ENCODE measurements around the gene KRTAP10-10. TPM values are rescaled to one million over a fixed set of nuclear protein-coding genes. Genes with fewer than 3 reads are reported as not detected.
"Not testable (repeated sequence)": the region's sequence is repeated elsewhere in the genome, so short reads cannot be mapped to it uniquely, and the experiment has no call there.

Gene KRTAP10-10
- total RNA-seq, 2 experiments from 2014 or later = not detected

- H3K27ac Mint-ChIP-seq = peak overlapping the region; percentile 92
- peak overlapping the region; percentile 30 for H3K4me3 Mint-ChIP-seq
- POLR2A ChIA-PET = interaction anchor here (1.0 kb wide), 1 partner anchor 39 kb away, joined by 4 read pairs; the partner anchor contains the start of gene KRTAP12-3
- H3K4me1 Mint-ChIP-seq (ENCODE audit: low read depth) = peaks cover 38% of the 10 kb centered on the region
- peaks cover 26% of the 10 kb centered on the region for H3K9me3 Mint-ChIP-seq
- H3K27me3 Mint-ChIP-seq = no peaks in the 10 kb centered on the region
- intact Hi-C loops (cut with micrococcal nuclease) = no loop called here
- H3K36me3 Mint-ChIP-seq = peaks cover 25% of the 10 kb centered on the region
- CTCF ChIA-PET = interaction anchor here (1.0 to 1.6 kb wide), 2 partner anchors 37 to 175 kb away, joined by 3 to 9 read pairs; no protein-coding TSS in a partner anchor
- DNase-seq = peak; percentile 70
Observed at GRCh38 chr21:44618909-44619308, 18.2 kb upstream of the KRTAP10-10 start.

DNA sequence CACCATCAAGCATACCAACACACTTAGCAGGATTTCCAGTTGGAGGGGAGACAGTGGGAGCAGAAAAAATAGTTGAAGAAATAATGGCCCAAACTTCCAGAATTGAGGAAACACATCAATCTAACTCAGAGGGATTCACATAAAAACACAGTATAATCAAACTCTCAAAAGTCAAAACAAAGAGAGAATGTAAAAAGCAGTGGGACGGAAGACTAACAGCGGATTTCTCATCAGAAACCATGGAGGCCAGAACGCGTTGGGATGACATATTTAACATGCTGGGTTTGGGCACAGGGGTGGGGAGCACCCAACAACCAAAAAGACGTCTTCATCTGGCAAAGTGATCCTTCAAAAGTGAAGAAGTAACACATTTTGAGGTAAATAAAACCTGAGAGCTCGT is 17.3 kb upstream of the KRTAP10-10 start:
- Mint-ChIP-seq H3K27ac (peak overlapping the region; percentile 92), H3K9me3 (peaks cover 36% of the 10 kb centered on the region), H3K36me3 (peaks cover 29% of the 10 kb centered on the region), H3K27me3 (no peaks in the 10 kb centered on the region), H3K4me1 (ENCODE audit: low read depth) (peaks cover 38% of the 10 kb centered on the region), H3K4me3 (no peak overlapping the region)
- DNase-seq = no peak
- ChIA-PET CTCF (interaction anchor here (1.6 kb wide), 1 partner anchor 174 kb away, joined by 9 read pairs; no protein-coding TSS in a partner anchor), POLR2A (no interaction called here)
- intact Hi-C loops (cut with micrococcal nuclease) = no loop called here

- POLR2A ChIA-PET = no interaction called here
- H3K4me3 Mint-ChIP-seq = no peak overlapping the region
- DNase-seq = no peak
- H3K27me3 Mint-ChIP-seq = no peaks in the 10 kb centered on the region
- H3K9me3 Mint-ChIP-seq = peaks cover 38% of the 10 kb centered on the region
- H3K36me3 Mint-ChIP-seq = peaks cover 29% of the 10 kb centered on the region
- CTCF ChIA-PET = no interaction called here
- intact Hi-C loops (cut with micrococcal nuclease) = no loop called here
- H3K27ac Mint-ChIP-seq = no peak overlapping the region
- peaks cover 20% of the 10 kb centered on the region for H3K4me1 Mint-ChIP-seq (ENCODE audit: low read depth)
Observed at GRCh38 chr21:44623575-44623974, 13.6 kb upstream of the KRTAP10-10 start.

DNA sequence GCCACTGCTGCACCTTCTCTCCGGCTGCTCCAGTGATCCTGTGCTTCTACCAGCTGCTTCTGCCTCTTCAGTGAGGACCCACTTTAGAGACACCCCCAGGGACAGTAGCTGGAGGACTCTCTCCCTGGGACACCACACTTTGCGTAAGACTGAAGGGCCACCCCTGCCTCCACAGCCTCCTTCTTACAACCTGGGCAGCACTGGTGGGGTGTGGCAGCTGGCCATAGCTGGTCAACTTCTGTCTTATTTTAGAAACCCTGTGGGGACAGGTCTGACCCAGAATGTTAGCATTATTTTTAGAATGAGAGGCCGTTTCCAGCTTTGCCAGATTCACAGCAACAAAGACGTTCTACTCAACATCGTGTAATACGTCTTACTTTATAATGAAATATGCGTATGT is 11.4 kb upstream of the KRTAP10-10 start:
- Mint-ChIP-seq H3K4me3 (no peak overlapping the region), H3K27me3 (no peaks in the 10 kb centered on the region), H3K4me1 (ENCODE audit: low read depth) (peaks cover 18% of the 10 kb centered on the region), H3K9me3 (peaks cover 31% of the 10 kb centered on the region), H3K27ac (no peak overlapping the region), H3K36me3 (peaks cover 12% of the 10 kb centered on the region)
- DNase-seq = no peak
- ChIA-PET CTCF (no interaction called here), POLR2A (no interaction called here)
- intact Hi-C loops (cut with micrococcal nuclease) = no loop called here

- H3K27ac Mint-ChIP-seq = no peak overlapping the region
- no peak for DNase-seq
- peaks cover 18% of the 10 kb centered on the region for H3K4me1 Mint-ChIP-seq (ENCODE audit: low read depth)
- no peak overlapping the region for H3K4me3 Mint-ChIP-seq
- CTCF ChIA-PET = no interaction called here
- H3K36me3 Mint-ChIP-seq = peaks cover 15% of the 10 kb centered on the region
- H3K9me3 Mint-ChIP-seq = peaks cover 34% of the 10 kb centered on the region
- H3K27me3 Mint-ChIP-seq = no peaks in the 10 kb centered on the region
- intact Hi-C loops (cut with micrococcal nuclease) = no loop called here
- POLR2A ChIA-PET = no interaction called here
Observed at GRCh38 chr21:44626262-44626661, 10.9 kb upstream of the KRTAP10-10 start.

DNA sequence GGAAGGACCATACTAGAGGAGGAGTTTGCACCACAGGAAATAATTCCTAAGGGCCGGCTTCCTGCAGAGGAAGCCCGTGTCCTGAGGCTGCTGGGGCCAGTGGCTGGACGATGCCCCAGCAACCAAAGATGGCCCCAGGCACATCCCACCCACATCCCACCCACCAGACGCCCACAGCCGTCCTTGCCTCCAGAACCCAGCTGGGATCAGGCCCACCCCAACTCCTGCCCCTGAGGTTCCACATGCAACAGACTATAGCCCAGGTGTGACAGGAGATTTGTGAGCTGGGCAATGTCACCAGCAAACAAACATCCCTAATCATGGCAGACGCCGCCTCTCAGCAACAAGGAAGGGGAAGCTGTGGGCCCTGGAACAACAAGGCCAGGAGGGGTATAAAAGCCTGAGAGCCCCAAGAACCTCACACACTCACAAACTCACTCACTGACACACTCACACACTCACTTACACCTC is 10.4 kb upstream of the KRTAP10-10 start, which contains the start of gene KRTAP10-9:
Gene KRTAP10-9 (plus strand): TSS at position 421 of the 471 bp plus-strand sequence. CDS start 79 bp downstream, outside the sequence.
- Mint-ChIP-seq H3K36me3 (peaks cover 16% of the 10 kb centered on the region), H3K4me3 (no peak within 1 kb of the TSS), H3K27me3 (no peaks in the 10 kb centered on the region), H3K27ac (no peak within 1 kb of the TSS), H3K4me1 (ENCODE audit: low read depth) (peaks cover 18% of the 10 kb centered on the region), H3K9me3 (peaks cover 38% of the 10 kb centered on the region)
- intact Hi-C loops (cut with micrococcal nuclease) = no loop called here
- ChIA-PET POLR2A (no interaction called here), CTCF (no interaction called here)
- DNase-seq = no peak

DNA sequence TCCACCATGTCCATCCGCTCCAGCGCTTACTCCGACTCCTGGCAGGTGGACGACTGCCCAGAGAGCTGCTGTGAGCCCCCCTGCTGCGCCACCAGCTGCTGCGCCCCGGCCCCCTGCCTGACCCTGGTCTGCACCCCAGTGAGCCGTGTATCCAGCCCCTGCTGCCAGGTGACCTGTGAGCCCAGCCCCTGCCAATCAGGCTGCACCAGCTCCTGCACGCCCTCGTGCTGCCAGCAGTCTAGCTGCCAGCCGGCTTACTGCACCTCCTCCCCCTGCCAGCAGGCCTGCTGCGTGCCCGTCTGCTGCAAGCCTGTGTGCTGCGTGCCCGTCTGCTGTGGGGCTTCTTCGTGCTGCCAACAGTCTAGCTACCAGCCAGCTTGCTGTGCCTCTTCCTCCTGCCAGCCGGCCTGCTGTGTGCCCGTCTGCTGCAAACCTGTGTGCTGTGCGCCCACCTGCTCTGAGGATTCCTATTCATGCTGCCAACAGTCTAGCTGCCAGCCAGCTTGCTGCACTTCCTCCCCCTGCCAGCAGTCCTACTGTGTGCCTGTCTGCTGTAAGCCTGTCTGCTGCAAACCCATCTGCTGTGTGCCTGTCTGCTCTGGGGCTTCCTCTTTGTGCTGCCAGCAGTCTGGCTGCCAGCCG is 9.9 kb upstream of the KRTAP10-10 start:
- H3K27me3 Mint-ChIP-seq; intact Hi-C loops (cut with micrococcal nuclease); DNase-seq; H3K27ac Mint-ChIP-seq; CTCF ChIA-PET; H3K4me3 Mint-ChIP-seq; POLR2A ChIA-PET: not testable (repeated sequence)
- peaks cover 44% of the 10 kb centered on the region for H3K9me3 Mint-ChIP-seq
- peaks cover 21% of the 10 kb centered on the region for H3K36me3 Mint-ChIP-seq
- H3K4me1 Mint-ChIP-seq (ENCODE audit: low read depth) = peaks cover 18% of the 10 kb centered on the region

DNA sequence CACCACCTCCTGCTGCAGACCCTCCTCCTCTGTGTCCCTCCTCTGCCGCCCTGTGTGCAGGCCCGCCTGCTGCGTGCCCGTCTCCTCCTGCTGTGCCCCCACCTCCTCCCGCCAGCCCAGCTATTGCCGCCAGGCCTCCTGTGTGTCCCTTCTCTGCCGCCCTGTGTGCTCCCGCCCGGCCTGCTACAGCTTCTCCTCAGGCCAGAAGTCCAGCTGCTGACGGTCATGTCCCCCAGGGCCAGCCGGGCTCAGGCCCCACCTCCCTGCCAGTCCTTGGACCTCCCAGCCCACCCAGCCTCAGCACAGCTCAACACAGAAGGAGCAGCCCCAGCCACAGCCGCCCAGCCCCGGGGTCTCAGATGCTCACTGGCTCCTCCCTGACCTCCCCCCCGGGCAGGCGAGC is 9.3 kb upstream of the KRTAP10-10 start:
- H3K4me3 Mint-ChIP-seq; H3K27me3 Mint-ChIP-seq; POLR2A ChIA-PET; CTCF ChIA-PET; H3K27ac Mint-ChIP-seq; intact Hi-C loops (cut with micrococcal nuclease); DNase-seq: not testable (repeated sequence)
- peaks cover 18% of the 10 kb centered on the region for H3K4me1 Mint-ChIP-seq (ENCODE audit: low read depth)
- H3K36me3 Mint-ChIP-seq = peaks cover 21% of the 10 kb centered on the region
- H3K9me3 Mint-ChIP-seq = peaks cover 47% of the 10 kb centered on the region

GRCh38 chr21:44628707-44629391 is 8.3 kb upstream of the KRTAP10-10 start:
- H3K36me3 Mint-ChIP-seq = peaks cover 17% of the 10 kb centered on the region
- ChIA-PET POLR2A (no interaction called here), CTCF (no interaction called here)
- intact Hi-C loops (cut with micrococcal nuclease) = no loop called here
- no peak for DNase-seq
- H3K4me3 Mint-ChIP-seq = no peak overlapping the region
- peaks cover 46% of the 10 kb centered on the region for H3K9me3 Mint-ChIP-seq
- H3K4me1 Mint-ChIP-seq (ENCODE audit: low read depth) = peaks cover 18% of the 10 kb centered on the region
- H3K27me3 Mint-ChIP-seq = no peaks in the 10 kb centered on the region
- H3K27ac Mint-ChIP-seq = no peak overlapping the region

DNA sequence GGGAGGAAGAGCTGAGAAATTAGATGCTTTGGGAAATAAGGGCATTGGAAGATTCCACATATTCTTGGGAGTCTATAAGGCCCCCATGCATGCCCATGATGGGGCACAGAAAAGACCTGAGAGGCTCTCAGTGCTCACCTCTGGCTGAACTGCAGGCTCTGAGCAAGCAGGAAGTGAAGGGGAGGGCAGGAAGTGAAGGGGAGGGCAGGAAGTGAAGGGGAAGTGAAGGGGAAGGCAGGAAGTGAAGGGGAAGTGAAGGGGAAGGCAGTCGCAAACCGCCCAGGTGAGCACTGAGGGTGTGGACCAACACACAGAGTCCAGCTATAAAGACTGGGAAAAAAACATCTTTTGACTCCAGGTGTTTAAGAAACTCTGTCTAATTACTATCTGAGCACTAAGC is 6.7 kb upstream of the KRTAP10-10 start:
- H3K4me1 Mint-ChIP-seq (ENCODE audit: low read depth) = peaks cover 18% of the 10 kb centered on the region
- no peak for DNase-seq
- peaks cover 12% of the 10 kb centered on the region for H3K36me3 Mint-ChIP-seq
- POLR2A ChIA-PET = no interaction called here
- no peaks in the 10 kb centered on the region for H3K27me3 Mint-ChIP-seq
- no peak overlapping the region for H3K27ac Mint-ChIP-seq
- intact Hi-C loops (cut with micrococcal nuclease) = no loop called here
- no peak overlapping the region for H3K4me3 Mint-ChIP-seq
- H3K9me3 Mint-ChIP-seq = peaks cover 34% of the 10 kb centered on the region
- CTCF ChIA-PET = no interaction called here

- H3K36me3 Mint-ChIP-seq = peaks cover 12% of the 10 kb centered on the region
- H3K27ac Mint-ChIP-seq = no peak overlapping the region
- ChIA-PET CTCF (no interaction called here), POLR2A (no interaction called here)
- H3K4me3 Mint-ChIP-seq = no peak overlapping the region
- intact Hi-C loops (cut with micrococcal nuclease) = no loop called here
- DNase-seq = no peak
- peaks cover 34% of the 10 kb centered on the region for H3K9me3 Mint-ChIP-seq
- H3K27me3 Mint-ChIP-seq = no peaks in the 10 kb centered on the region
- peaks cover 18% of the 10 kb centered on the region for H3K4me1 Mint-ChIP-seq (ENCODE audit: low read depth)
Observed at GRCh38 chr21:44632067-44632466, 5.1 kb upstream of the KRTAP10-10 start.

GRCh38 chr21:44636209-44637017 is 743 bp upstream of the KRTAP10-10 start:
- Mint-ChIP-seq H3K4me1 (ENCODE audit: low read depth) (no peaks in the 10 kb centered on the region), H3K27ac (no peak overlapping the region), H3K27me3 (peaks cover 5% of the 10 kb centered on the region), H3K9me3 (peaks cover 29% of the 10 kb centered on the region), H3K36me3 (peaks cover 9% of the 10 kb centered on the region), H3K4me3 (no peak overlapping the region)
- ChIA-PET CTCF (no interaction called here), POLR2A (no interaction called here)
- intact Hi-C loops (cut with micrococcal nuclease) = no loop called here
- DNase-seq = no peak
